Measurements from ENCODE around the gene RBBP5.

- TF ChIP-seq CTCF (IDR thresholded peaks at IDR 0.05 in 8 of 11, conservative IDR thresholded peaks at IDR 0.05 in 3 of 11) (no peak), POLR2A (IDR thresholded peaks at IDR 0.05) (no peak)
Observed at GRCh38 chr1:205142102-205142469, 20.3 kb upstream of the RBBP5 start.

Data from spleen (tissue), 7 donors.